GM03348 (cell line): ENCODE data around the gene FMO5.
"Not testable (repeated sequence)": the region's sequence is repeated elsewhere in the genome, so short reads cannot be mapped to it uniquely, and the experiment has no call there.

Experiments
- DNase-seq: peaks from one replicate; pipeline ENCODE4 v3.0.0; 2012; ENCODE audit warnings: low spot score

The FMO5 gene

DNA sequence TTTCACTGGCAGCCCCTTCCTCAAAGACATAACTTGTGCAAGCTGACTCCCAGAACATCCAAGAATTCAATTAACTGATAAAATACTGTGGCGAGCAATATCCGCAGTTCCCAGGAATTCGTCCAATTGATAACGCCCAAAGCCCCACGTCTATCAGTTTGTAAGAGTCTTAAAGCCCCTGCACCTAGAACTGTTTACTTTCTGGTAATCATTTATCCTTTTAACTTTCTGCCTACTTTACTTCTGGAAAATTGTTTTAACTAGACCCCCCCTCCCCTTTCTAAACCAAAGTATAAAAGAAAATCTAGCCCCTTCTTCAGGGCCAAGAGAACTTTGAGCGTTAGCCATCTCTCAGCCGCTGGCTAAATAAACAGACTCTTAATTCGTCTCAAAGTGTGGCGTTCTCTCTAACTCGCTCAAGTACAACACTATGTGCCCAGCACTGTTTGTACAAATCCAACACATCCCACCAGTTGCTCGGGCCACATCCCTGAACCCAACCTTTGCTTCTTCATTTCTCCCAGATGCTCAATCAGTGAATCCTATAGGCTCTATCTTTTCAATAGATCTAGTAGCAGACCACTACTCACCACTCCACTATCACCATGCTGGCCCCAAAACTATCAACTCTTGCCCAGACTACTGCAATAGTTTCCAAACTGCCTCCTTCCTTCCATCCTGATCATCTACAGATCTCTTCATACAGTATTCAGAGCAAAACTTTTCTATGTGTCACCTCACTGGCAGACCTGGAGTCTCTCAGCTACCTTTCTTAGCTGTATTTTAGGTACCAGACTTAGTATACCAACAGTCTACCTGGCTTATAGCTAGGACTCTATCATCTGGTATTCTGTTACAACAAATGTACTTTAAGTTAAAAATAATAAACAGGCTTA, 14.0 kb upstream of the FMO5 start:
- DNase-seq, result no peak

DNA sequence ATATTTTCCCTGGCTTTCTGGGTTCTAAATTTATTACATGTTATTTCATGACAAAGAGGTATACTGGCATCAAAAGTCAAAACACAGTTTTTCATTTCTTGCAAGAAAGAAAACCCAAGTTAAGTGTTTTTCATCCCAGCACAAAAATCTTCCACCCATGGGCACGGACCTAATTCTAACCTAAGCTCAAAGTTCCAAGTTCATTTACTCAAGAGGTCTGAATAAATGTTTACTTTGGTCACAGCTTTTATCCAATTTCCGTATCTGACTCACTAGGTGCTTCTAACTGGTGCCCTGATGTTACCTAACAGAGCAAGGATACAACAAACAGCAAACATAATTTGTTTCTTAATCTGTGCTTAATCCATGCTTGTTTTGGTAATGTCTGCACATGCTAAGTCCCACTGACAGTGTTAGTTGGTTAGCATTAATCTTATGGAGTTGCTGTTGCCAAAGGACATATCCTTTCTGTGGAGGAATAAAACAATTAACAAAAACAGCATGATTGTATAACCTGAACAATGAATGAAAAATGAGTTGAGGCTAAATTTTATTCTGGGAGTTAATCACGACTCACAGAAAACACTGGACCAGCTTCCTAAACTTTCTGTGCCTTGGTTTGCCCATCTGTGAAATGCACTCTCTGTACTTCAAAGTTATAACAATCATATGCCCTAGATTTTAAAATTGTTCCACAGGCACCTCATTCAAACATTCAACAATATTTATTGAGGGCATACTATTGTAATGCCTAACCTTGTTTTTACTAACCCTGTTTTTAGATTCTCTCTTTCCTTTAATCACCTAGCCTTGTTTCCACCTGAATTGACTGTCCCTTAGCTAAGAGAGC, 13.1 kb upstream of the FMO5 start:
- no peak for DNase-seq

DNA sequence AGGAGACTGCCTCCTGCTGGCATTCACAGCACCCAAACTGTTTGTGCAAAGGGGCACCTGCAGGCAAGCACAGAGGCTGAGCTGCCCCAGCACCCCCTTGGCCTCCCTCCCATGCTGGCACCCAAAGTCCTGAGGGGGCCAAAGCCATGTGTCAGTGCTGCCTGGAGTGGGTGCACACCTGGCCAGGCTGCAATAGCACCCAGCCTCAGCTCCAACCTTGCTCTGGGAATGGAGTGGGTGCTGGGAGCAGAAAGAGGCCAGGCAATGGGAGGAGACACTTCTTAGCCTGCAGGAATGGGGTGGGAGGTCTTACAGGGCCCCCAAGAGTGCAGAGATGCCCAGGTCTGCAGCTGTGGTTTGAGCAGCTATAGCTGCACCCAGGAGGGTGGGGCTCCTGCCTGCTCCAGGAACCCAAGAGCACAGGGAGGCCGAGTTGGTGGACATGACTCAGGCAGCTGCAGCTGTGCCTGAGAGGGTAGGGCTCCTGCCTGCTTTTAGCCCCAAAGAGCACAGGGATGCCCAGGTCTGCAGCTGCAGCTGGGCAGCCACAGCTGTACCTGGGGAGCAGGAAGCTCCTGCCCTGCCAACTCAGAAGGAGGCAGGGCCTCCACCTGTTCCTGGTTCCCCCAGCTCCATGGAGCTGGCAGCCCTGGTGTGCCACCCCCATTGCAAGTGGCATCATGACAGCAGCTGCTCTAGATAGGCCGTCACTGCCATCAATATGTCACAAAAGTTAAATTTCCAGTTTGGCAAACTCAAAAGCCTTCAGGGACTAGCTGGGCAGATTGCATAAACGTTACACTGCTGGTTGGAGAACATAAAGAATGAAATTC, 12.0 kb upstream of the FMO5 start:
- no peak for DNase-seq

GRCh38 chr1:147236448-147236847, 11.3 kb upstream of the FMO5 start:
- no peak for DNase-seq

GRCh38 chr1:147235822-147236221, 10.7 kb upstream of the FMO5 start:
- no peak for DNase-seq

DNA sequence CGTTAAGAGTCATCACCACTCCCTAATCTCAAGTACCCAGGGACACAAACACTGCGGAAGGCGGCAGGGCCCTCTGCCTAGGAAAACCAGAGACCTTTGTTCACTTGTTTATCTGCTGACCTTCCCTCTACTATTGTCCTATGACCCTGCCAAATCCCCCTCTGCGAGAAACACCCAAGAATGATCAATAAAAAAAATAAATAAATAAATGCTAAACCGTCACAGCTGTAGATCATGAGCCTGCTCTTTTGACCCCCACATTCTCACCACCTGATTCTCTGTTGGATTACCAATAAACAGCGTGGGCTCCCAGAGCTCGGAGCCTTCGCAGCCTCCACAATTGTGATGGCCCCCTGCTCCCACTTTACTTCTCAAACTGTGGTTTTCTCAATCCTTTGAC, 8.8 kb upstream of the FMO5 start:
- not testable (repeated sequence) for DNase-seq

GRCh38 chr1:147231032-147231431, 5.9 kb upstream of the FMO5 start:
- DNase-seq, result not testable (repeated sequence)

DNA sequence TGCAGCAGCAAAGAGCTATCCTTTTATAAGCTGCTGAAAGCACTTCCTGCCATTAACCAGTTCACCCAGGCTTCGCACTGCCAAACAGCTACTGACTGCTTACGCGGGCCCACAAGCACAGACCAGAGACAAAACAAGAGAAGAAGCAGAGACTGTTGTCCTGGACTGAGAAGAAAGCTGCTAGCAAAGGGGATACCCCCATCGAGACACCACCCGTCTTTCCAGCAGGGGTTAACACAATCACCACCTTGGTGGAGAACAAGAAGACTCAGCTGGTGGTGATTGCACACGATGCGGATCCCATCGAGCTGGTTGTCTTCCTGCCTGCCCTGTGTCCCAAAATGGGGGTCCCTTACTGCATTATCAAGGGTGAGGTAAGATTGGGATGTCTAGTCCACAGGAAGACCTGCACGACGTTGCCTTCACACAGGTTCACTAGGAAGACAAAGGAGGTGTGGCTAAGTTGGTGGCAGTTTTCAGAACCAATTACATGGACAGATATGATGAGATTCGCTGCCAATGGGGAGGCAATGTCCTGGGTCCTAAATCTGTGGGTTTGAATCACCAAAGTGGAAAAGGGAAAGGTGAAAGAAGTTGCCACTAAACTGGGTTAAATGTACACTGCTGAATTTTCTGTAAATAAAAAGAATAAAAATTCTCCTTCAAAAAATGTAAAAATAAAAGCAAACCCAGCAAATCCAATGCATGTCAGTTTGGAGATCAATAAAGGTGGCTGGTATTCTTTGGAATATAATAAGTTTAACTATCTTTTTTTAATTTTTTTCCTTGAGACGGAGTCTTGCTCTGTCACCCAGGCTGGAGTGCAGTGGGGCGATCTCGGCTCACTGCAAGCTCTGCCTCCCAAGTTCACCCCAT, 1.2 kb downstream of the FMO5 start:
- no peak for DNase-seq

GRCh38 chr1:147218606-147219005, 6.5 kb downstream of the FMO5 start:
- no peak for DNase-seq

- no peak for DNase-seq
Observed at GRCh38 chr1:147217141-147217540, 8.0 kb downstream of the FMO5 start.

DNA sequence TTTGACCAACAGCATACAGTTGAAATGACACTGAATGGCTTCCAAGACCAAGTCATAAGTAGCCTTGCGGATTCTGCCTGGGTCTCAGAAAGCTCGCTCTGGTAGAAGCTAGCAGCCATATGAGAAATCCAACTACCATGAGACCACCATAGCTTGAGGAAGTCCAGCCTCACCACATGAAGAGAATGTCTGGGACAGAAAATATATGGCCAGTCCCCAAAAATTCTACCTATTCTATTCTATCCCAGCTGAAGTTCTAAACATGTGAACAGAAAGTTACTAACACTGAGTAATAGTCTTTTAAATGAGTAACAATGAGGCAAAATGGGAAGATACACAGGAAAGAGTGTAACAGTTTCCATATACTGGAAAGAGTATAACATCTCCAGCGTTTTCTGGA, 9.0 kb downstream of the FMO5 start:
- no peak for DNase-seq

DNA sequence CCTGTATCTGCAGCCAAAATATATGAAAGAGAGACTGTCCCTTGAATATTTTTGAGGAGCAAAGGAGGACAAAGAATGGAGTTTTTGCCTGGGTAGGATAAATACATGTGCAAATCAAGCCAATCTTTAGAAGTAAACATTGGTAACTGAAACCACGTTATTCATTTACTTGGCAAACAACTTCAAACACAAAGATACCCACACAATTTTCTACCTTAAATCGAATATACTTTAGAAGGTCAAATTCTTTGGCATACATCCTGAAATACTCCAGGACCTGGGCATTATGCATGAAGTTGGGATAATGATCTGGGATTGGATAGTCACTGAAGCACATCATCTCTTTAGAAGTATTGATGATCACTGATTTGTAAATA, 9.6 kb downstream of the FMO5 start:
- no peak for DNase-seq

- no peak for DNase-seq
Observed at GRCh38 chr1:147214842-147215539, 10.1 kb downstream of the FMO5 start.

DNA sequence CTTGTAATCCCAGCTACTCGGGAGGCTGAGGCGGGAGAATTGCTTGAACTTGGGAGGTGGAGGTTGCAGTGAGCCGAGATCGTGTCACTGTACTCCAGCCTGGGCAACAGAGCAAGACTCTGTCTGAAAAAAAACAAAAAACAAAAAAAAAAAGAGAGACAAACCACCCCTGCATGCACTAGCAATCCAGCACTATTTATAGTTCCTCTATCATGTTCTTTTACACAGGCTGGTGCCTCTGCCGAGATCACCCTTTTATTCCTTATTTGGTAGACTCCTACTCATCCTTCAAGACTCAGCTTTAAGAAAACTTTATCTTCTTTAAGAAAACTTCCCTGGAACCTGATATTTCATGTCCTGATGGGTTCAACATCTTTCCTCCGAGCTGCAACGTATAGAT, 10.8 kb downstream of the FMO5 start:
- DNase-seq, result no peak

- no peak for DNase-seq
Observed at GRCh38 chr1:147213271-147213670, 11.9 kb downstream of the FMO5 start.

GRCh38 chr1:147211577-147211976, 13.6 kb downstream of the FMO5 start:
- DNase-seq, result no peak

GRCh38 chr1:147210987-147211386, 14.2 kb downstream of the FMO5 start:
- DNase-seq, result no peak

GRCh38 chr1:147209825-147210821, 15.0 kb downstream of the FMO5 start:
- no peak for DNase-seq

DNA sequence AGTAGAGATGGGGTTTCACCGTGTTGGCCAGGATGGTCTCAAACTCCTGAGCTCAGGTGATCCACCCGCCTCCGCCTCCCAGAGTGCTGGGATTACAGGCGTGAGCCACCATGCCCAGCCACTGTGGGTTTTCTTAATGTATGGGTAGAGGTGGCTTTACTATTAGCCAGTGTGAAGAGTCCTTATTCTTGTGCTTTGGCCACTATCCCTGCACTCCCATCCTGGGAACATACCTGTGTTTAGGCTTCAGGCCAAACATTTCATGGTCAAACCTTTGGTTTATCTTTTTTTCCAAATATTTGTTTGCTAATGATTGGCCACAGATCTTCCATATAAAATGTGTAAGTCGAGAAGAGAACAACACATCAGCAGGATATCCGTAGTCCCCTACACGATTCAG, 16.5 kb downstream of the FMO5 start:
- no peak for DNase-seq
